ENCODE results near the gene JKAMP. TPM values are rescaled to one million over a fixed set of nuclear protein-coding genes. Genes with fewer than 3 reads are reported as not detected.
A peak's percentile ranks its signal among the peaks of the same experiment; 100 is the strongest.

The JKAMP gene
- total RNA-seq, 1 donor = 104 TPM

GRCh38 chr14:59534361-59534987 lies 50.2 kb downstream of the JKAMP start:
- no peak overlapping the region for H3K4me3 ChIP-seq (ENCODE audit: low read depth, low read length)
- no peak for TF ChIP-seq CTCF (IDR thresholded peaks at IDR 0.05; ENCODE audit: insufficient read depth, low read depth, low read length)
- peak; percentile 38 for DNase-seq (ENCODE audit: low read depth)

DNA sequence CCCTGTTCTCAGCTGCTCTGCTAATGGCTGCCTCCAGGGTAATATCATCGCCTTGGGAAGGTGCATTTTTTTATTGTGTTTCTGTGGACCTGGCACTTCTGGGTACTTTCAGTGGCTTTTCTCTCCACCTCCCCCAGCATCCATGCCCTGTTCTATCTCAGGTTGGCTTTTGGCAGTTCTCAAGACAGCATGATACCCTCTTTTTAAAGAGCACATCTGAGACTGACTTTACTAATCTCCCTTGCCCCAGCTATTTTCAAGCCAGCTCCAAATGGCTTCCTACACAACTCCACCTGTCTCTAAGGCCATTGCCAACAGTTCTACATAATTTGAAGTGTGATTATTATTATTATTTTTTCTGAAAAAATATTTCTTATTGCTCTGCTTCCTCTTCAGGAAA lies 53.2 kb downstream of the JKAMP start:
- DNase-seq (ENCODE audit: low read depth) = no peak
- no peak for TF ChIP-seq CTCF (IDR thresholded peaks at IDR 0.05; ENCODE audit: insufficient read depth, low read depth, low read length)
- no peak overlapping the region for H3K4me3 ChIP-seq (ENCODE audit: low read depth, low read length)

DNA sequence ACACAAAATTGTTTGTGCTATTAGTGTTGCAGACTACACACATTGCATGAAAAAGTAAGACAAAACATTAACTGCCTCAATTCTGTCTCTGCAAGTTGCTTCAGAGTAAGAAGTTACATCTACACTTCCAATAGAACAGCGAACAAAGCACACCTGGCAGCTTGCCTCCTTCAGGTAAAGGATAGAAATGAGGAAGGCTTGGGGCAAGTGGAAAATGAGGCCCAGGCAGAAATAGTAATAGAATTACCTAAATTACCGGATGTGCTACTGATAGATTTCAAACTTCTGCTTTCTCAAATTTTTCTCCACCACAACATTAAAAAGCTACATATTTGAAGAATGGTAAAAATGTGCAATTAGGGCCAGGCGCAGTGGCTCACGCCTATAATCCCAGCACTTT lies 54.6 kb downstream of the JKAMP start:
- no peak for DNase-seq (ENCODE audit: low read depth)
- no peak for TF ChIP-seq CTCF (IDR thresholded peaks at IDR 0.05; ENCODE audit: insufficient read depth, low read depth, low read length)
- H3K4me3 ChIP-seq (ENCODE audit: low read depth, low read length) = no peak overlapping the region

DNA sequence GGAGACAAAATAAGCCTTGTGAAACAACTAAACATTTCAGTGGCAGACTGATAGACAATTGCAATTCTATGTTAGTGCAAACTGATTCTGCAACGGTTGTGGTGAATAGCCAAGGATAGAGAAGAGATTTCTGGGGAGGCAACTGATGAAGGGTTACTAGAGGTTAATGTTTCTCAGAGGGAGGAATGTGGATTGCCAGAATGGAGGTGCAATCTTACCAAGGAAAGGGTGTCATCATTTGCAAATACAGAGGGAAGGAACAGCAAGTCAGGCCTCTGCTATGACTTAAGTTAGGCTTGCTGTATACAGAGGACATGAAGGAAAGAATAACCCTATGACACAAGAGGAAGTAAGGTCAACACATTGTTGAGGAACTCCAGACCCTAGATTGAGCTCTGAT lies 56.5 kb downstream of the JKAMP start:
- no peak overlapping the region for H3K4me3 ChIP-seq (ENCODE audit: low read depth, low read length)
- no peak for TF ChIP-seq CTCF (IDR thresholded peaks at IDR 0.05; ENCODE audit: insufficient read depth, low read depth, low read length)
- DNase-seq (ENCODE audit: low read depth) = no peak

GRCh38 chr14:59541731-59542130 lies 57.4 kb downstream of the JKAMP start:
- no peak for TF ChIP-seq CTCF (IDR thresholded peaks at IDR 0.05; ENCODE audit: insufficient read depth, low read depth, low read length)
- DNase-seq (ENCODE audit: low read depth) = no peak
- H3K4me3 ChIP-seq (ENCODE audit: low read depth, low read length) = no peak overlapping the region

DNA sequence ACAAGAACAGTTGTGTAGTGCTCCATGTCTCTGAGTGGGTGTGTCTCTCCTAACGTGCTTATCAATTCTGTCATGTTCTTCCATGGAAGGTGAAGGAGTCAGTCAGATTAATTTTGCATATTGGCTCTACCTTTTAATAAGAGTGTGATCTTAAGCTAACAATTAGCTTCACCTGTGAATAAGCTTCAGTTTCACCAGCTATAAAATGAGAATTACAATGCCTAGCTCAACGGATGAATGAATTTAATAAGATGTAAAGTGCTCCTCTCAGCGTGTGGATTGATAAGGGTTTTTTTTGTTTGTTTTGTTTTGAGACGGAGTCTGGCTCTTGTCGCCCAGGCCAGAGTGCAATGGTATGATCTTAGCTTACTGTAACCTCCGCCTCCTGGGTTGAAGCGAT lies 59.6 kb downstream of the JKAMP start:
- no peak for DNase-seq (ENCODE audit: low read depth)
- no peak for TF ChIP-seq CTCF (IDR thresholded peaks at IDR 0.05; ENCODE audit: insufficient read depth, low read depth, low read length)
- no peak overlapping the region for H3K4me3 ChIP-seq (ENCODE audit: low read depth, low read length)

- no peak for TF ChIP-seq CTCF (IDR thresholded peaks at IDR 0.05; ENCODE audit: insufficient read depth, low read depth, low read length)
- DNase-seq (ENCODE audit: low read depth) = no peak
- H3K4me3 ChIP-seq (ENCODE audit: low read depth, low read length) = no peak overlapping the region
These were observed 63.0 kb downstream of the JKAMP start for GRCh38 chr14:59547310-59547709.

Data from fibroblast of villous mesenchyme (primary cell).